HG03159 (cell line): ENCODE data around the gene TMC1.
"Not testable (repeated sequence)": the region's sequence is repeated elsewhere in the genome, so short reads cannot be mapped to it uniquely, and the experiment has no call there.

Source experiments
- ATAC-seq: cut with Tn5 transposase; IDR thresholded peaks from one replicate; pipeline ENCODE4 v1.9.1; 2021; ENCODE audit warnings: mild to moderate bottlenecking, moderate library complexity; ENCODE audit not compliant: unreplicated experiment

TMC1 gene

GRCh38 chr9:72856972-72857623, 335.7 kb downstream of the TMC1 start:
- ATAC-seq = peak; percentile 57

- ATAC-seq = no peak
These were observed 336.2 kb downstream of the TMC1 start for GRCh38 chr9:72857624-72857996.

- no peak for ATAC-seq
These were observed 336.9 kb downstream of the TMC1 start for GRCh38 chr9:72858089-72858912.

- not testable (repeated sequence) for ATAC-seq
These were observed 341.4 kb downstream of the TMC1 start for GRCh38 chr9:72862788-72863187.

GRCh38 chr9:72863456-72864094, 342.2 kb downstream of the TMC1 start:
- no peak for ATAC-seq

- ATAC-seq = no peak
These were observed 342.9 kb downstream of the TMC1 start for GRCh38 chr9:72864327-72864726.

- ATAC-seq = no peak
These were observed 350.3 kb downstream of the TMC1 start for GRCh38 chr9:72871685-72872084.

GRCh38 chr9:72872718-72873117, 351.3 kb downstream of the TMC1 start:
- no peak for ATAC-seq

- ATAC-seq = no peak
These were observed 352.0 kb downstream of the TMC1 start for GRCh38 chr9:72873456-72873855.

GRCh38 chr9:72874344-72874743, 352.9 kb downstream of the TMC1 start:
- ATAC-seq = no peak

GRCh38 chr9:72875221-72875620, 353.8 kb downstream of the TMC1 start:
- no peak for ATAC-seq

- no peak for ATAC-seq
These were observed 359.4 kb downstream of the TMC1 start for GRCh38 chr9:72880821-72881220.

GRCh38 chr9:72882117-72882775, 360.8 kb downstream of the TMC1 start:
- no peak for ATAC-seq

GRCh38 chr9:72883875-72884274, 362.5 kb downstream of the TMC1 start:
- no peak for ATAC-seq

GRCh38 chr9:72884508-72884907, 363.1 kb downstream of the TMC1 start:
- ATAC-seq = no peak
